ENCODE results near the gene FAS.
"Not testable (repeated sequence)": the region's sequence is repeated elsewhere in the genome, so short reads cannot be mapped to it uniquely, and the experiment has no call there.

FAS gene

GRCh38 chr10:88991899-88992320 is 1.3 kb downstream of the FAS start:
- in situ Hi-C loops (cut with HindIII; ENCODE audit: low sequenced_read_pairs): no loop called here

DNA sequence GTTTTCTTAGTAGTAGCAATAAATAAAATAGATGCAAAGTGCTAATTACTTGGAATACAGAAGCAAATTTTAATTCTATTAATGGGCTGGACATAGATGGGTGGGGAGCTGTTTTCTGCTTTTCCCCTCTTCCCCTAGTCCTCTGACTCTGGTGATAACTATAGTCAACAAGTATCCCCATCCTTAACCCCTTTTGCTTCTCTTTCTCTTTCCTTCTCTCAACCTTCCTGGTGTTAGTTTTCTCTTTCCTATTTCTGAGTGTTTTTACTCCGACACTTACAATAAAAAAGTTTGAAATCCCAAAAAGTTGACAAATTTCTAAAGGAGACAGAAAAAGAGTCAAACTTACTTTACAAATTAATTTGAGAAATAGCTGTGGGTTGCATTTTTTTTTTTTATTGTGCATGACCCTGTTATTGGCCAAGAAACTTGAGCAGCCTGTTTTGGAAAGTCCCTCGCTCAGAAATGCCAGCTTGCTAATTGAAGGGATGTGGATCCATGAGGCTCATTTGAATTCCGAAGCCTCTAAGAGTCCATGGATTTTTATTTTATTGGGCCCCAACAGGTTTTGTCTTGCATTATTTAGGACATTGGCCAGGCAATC is 2.4 kb downstream of the FAS start:
- in situ Hi-C loops (cut with HindIII; ENCODE audit: low sequenced_read_pairs): no loop called here

- in situ Hi-C loops (cut with HindIII; ENCODE audit: low sequenced_read_pairs): no loop called here
Observed at GRCh38 chr10:88994019-88994418, 3.4 kb downstream of the FAS start.

- in situ Hi-C loops (cut with HindIII; ENCODE audit: low sequenced_read_pairs): loop anchor here (5.0 kb wide), 1 partner anchor 53 kb away; no protein-coding TSS in a partner anchor
Observed at GRCh38 chr10:88995156-88995876, 4.7 kb downstream of the FAS start.

- in situ Hi-C loops (cut with HindIII; ENCODE audit: low sequenced_read_pairs): loop anchor here (5.0 kb wide), 1 partner anchor 55 kb away; no protein-coding TSS in a partner anchor
Observed at GRCh38 chr10:88996927-88997326, 6.3 kb downstream of the FAS start.

DNA sequence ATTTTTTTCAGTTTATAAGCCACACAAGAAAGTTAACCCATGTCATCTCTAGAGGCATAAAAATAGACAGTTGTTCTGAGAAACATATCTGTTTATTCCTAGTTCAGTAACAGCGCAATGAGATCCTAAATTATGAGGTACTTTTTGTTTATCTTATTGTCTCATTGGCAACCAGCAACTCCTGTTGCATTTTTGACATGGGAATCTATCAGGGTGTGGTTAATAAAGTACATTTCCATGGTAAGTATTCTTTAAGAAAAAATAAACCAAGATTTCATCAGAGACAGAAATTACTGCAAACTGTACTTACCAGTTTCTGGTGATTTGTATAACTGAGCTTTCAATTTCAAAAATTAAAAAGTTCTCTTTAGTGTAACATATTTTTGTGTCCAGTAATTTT is 9.0 kb downstream of the FAS start:
- in situ Hi-C loops (cut with HindIII; ENCODE audit: low sequenced_read_pairs): loop anchor here (5.0 kb wide), 1 partner anchor 57 kb away; no protein-coding TSS in a partner anchor

- in situ Hi-C loops (cut with HindIII; ENCODE audit: low sequenced_read_pairs): no loop called here
Observed at GRCh38 chr10:89001024-89001728, 10.6 kb downstream of the FAS start.

DNA sequence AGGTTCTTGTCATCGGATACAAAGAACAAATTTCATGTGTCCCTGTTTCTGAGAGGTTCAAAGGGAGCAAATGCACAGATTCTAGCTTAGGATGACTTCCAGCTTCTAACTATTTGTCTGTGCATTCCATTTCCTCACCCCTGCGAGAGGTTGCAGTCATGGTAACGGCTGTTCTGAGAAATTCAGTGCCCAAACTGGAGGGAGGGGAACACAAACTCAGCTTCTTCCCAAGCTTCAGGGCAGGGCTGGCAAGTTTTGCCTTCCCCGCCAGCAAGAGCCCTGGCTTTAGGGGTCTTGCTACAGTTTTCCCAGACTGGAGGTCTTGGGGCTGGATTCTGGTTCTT is 11.1 kb downstream of the FAS start:
- in situ Hi-C loops (cut with HindIII; ENCODE audit: low sequenced_read_pairs): no loop called here

DNA sequence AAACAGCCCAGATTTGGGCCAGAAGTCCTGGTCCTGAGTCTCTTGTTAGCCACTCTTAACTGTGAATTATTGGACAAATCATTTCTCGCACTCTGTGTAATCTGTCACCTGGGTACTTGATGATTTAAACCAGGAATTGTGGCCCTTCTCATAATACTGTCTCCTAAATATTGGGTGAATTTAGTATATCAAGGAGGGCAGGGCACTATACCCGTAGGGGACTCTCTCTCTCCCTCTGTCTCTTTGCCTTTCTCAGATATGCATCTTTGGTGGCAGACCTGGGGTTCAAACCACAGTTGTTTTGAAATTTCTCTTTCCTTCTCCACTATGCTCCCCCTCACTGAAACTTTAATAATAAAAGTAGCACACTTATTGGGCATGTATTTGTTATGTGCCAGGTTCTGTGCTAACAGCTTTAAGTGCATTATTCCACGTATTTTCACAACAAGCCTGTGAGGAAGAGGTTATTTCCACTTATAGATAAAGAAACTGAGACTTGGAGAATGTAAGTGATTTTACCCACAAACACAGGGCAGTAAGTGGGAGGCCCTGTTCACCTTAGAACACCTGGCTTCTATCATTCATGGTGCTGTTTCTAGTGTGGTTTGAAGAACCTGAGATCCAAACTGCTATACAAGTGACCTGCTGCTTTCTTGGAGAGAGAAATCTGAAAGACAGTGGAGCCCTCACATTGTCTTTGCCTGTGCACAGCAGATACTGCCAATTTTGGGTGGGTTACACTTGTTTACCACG is 11.8 kb downstream of the FAS start:
- in situ Hi-C loops (cut with HindIII; ENCODE audit: low sequenced_read_pairs): no loop called here

GRCh38 chr10:89003344-89003743 is 12.7 kb downstream of the FAS start:
- in situ Hi-C loops (cut with HindIII; ENCODE audit: low sequenced_read_pairs): no loop called here

DNA sequence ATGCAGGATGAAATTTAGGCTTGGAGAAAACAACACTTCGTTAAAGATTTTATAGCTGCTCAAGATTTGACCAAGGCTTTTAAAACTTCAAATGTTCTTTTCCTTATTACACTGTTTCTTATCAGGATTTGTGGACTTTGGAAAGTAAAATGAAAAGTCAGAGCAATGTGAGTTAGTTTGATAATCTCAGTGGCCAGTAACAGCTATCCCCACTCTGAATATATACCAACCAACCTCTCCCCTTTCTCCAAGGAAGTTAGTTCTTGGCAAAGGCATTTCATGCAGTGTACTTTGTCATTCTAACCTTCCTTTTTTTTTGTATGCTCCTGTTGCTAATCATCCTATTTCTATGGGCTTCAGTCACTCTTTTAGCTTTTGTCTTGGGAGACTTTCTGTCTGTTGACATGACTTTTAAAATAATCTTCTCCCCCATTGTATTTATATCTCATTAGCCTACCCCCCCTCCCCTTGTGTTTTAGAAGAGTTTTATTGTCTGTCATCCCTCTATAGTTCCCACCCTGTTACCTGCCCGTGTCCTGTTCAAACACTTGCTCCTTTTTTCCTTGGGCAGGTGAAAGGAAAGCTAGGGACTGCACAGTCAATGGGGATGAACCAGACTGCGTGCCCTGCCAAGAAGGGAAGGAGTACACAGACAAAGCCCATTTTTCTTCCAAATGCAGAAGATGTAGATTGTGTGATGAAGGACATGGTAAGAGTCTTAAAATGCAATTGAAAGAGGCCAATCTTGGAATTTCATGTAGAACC is 16.7 kb downstream of the FAS start:
- in situ Hi-C loops (cut with HindIII; ENCODE audit: low sequenced_read_pairs): no loop called here

DNA sequence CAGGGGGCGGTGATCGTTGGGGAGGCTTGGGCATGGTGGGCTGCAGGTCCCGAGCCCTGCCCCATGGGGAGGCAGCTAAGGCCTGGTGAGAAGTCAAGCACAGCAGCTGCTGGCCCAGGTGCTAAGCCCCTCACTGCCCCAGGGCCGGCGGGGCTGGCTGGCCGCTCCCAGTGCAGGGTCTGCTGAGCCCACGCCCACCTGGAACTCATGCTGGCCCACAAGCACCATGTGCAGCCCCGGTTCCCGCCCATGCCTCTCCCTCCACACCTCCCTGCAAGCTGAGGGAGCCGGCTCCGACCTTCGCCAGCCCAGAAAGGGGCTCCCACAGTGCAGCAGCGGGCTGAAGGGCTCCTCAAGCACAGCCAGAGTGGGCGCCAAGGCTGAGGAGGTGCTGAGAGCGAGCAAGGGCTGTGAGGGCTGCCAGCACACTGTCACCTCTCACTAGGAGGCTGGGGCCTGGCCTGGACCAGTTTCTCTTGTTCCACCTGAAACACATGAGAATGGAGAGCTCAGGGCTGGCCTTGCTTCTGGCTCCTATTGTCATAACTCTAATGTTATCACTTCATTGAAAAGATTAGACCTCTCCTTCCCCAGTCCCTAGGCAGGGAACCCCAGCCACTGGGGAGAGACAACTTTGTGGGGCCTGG is 28.2 kb downstream of the FAS start:
- in situ Hi-C loops (cut with HindIII; ENCODE audit: low sequenced_read_pairs): not testable (repeated sequence)

DNA sequence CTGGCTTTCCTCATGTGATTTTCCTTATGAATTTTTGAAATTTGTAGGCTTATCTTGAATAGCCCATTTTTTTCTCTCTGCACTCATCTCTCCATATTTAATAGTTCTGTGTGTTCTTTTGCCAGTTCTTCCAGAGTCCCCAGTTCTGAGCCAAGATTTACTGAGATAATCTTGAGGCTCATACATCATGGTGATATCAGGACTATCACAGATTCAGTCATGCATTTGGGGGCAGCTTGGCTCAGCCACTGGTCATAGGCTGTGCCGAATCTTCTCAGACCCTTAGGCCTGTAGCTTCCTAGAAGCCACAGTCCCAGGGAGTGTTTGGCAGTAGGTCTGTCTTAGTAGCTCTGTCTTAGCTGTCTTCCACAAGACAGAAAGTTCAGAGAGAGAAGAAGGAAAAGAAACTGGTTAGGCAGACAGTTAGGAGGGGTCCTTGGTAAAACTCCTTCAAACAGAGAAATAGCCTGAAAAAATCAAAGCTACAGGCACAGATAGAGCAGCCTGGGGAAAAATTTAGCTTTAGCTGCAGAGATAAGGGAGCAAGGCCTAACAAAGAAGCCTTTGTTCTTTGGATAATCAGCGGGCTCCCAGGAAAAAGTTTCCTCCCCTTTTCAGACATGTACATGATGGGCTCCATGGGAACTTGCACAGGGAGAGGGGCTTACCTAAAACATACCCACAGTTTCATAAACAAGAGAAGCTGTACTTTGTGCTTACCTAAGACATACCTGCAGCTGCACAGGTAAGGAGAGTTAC is 29.1 kb downstream of the FAS start:
- in situ Hi-C loops (cut with HindIII; ENCODE audit: low sequenced_read_pairs): loop anchor here (5.0 kb wide), 1 partner anchor 198 kb away; no protein-coding TSS in a partner anchor

GRCh38 chr10:89021526-89021925 is 30.9 kb downstream of the FAS start:
- in situ Hi-C loops (cut with HindIII; ENCODE audit: low sequenced_read_pairs): loop anchor here (5.0 kb wide), 1 partner anchor 196 kb away; no protein-coding TSS in a partner anchor

- in situ Hi-C loops (cut with HindIII; ENCODE audit: low sequenced_read_pairs): loop anchor here (5.0 kb wide), 1 partner anchor 195 kb away; no protein-coding TSS in a partner anchor
Observed at GRCh38 chr10:89022734-89023133, 32.1 kb downstream of the FAS start.

DNA sequence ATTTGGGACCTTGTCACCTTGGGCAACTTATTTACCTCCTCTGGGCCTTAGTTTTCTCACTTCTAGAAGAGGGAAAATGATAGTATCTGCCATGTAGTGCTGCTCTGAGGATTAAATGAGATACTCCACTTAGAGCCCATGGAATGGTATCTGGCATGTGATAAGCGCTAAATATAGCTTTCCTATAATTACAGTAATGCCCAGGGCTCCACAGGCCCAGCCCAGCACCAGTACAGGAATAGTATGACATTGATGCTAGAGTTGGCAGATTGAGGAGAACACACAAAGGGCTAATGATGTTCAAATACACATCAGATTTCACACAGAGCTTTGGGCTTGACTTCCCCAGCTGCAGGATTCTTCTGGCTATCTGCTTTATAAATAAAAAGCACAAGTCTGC is 34.9 kb downstream of the FAS start:
- in situ Hi-C loops (cut with HindIII; ENCODE audit: low sequenced_read_pairs): no loop called here

DNA sequence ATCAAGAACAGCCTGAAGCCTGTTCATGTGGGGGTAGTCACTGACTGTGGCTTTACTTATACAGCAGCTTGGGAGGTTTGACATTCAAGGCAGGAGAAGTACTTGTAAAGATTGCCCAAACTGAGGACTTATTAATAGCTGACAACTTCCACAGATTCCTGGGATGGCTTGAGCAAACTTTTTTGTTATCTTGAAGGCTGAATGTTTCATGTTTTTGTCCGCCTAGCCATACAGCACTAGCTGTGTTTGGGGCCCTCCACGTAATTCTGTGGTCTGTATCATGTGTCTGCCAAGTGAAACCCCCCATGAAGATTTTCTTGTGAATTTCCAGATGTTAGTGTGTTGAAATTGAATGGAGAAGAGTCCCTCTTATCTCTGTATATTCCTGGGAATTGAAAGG is 38.6 kb downstream of the FAS start:
- in situ Hi-C loops (cut with HindIII; ENCODE audit: low sequenced_read_pairs): no loop called here

DNA sequence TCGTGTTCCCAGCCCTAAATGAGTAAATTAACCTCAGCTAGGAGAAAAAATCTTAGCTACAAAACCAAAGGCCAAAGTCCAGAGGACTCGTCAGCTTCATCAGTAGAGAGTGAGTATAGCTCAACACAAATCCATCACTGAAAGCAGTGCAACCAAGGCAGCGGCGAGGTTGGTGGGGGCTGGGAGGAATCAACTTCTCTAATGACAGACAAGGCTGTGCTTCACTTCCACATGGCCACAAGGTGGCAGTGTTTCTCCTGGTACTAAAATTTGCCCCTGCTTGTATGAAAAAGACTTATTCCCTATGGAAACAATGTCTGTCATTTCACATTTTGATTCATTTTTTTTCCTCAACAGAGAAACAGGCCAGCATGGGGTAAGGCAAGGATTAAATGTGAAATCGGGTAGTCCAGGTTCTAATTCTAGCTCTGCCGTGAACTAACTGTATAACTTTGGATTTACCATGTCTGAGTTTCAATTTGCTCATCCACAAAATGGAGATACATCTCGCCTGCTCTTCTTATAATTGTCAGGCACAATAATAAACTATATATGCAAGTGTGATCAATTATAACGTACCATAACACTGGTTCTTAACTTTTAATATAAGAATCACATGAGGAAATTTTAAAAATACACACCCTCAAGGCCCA is 39.3 kb downstream of the FAS start:
- in situ Hi-C loops (cut with HindIII; ENCODE audit: low sequenced_read_pairs): loop anchor here (5.0 kb wide), 1 partner anchor 37 kb away; no protein-coding TSS in a partner anchor
